NB4 (cell line): Measurements from ENCODE around the gene CAMTA1.

Experiments used
- POLR2A ChIP-seq: IDR thresholded peaks from 2 replicates; pipeline ENCODE4 v1.6.1; 2011; ENCODE audit warnings: mild to moderate bottlenecking; ENCODE audit not compliant: insufficient read length; ENCODE audit errors: extremely low read depth
- TF ChIP-seq, protein P1 (sequence below): IDR thresholded peaks from one replicate; pipeline ENCODE4 v1.5.1; 2012; ENCODE audit warnings: low read depth, low read length

GRCh38 chr1:7339953-7340352 lies 554.7 kb downstream of the CAMTA1 start:
- TF ChIP-seq, protein P1, sequence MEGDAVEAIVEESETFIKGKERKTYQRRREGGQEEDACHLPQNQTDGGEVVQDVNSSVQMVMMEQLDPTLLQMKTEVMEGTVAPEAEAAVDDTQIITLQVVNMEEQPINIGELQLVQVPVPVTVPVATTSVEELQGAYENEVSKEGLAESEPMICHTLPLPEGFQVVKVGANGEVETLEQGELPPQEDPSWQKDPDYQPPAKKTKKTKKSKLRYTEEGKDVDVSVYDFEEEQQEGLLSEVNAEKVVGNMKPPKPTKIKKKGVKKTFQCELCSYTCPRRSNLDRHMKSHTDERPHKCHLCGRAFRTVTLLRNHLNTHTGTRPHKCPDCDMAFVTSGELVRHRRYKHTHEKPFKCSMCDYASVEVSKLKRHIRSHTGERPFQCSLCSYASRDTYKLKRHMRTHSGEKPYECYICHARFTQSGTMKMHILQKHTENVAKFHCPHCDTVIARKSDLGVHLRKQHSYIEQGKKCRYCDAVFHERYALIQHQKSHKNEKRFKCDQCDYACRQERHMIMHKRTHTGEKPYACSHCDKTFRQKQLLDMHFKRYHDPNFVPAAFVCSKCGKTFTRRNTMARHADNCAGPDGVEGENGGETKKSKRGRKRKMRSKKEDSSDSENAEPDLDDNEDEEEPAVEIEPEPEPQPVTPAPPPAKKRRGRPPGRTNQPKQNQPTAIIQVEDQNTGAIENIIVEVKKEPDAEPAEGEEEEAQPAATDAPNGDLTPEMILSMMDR, result no peak
- TF ChIP-seq POLR2A, result no peak
